Measurements from ENCODE around the gene TTLL3. TPM values are rescaled to one million over a fixed set of nuclear protein-coding genes. Genes with fewer than 3 reads are reported as not detected.

TTLL3 gene
- total and polyA plus RNA-seq, 2 donors (not counting 1 experiment from before 2014, with no cell fraction given) = 84.5 to 168 TPM

GRCh38 chr3:9862391-9863057 is 52.5 kb downstream of the TTLL3 start:
- H3K36me3 ChIP-seq (replicated peaks in 1 of 2; ENCODE audit: control extremely low read depth in 1 of 2, control insufficient read depth in 1 of 2, extremely low read depth in 1 of 2, insufficient read depth in 2 of 2, low read length in 1 of 2) = no peaks in the 10 kb centered on the region
- peaks cover 0 to 22% (median 6%) of the 10 kb centered on the region in 4 experiments for H3K27me3 ChIP-seq (replicated peaks in 1 of 4; ENCODE audit: control extremely low read depth in 1 of 4, control insufficient read depth in 3 of 4, insufficient read depth in 4 of 4, low read length in 3 of 4)
- DNase-seq = peak; percentile 57
- TF ChIP-seq EZH2 (IDR thresholded peaks at IDR 0.05; ENCODE audit: borderline replicate concordance, insufficient read depth, low read depth, low read length, poor library complexity, severe bottlenecking) (no peak), CTCF (IDR thresholded peaks at IDR 0.05) (no peak)
- peak overlapping the region; percentile 68 for H3K4me2 ChIP-seq (replicated peaks; ENCODE audit: low read depth, low read length, poor library complexity, severe bottlenecking)
- ChIA-PET CTCF (no interaction called here), POLR2A (no interaction called here)
- peaks cover 5% of the 10 kb centered on the region for H3K27me3 Mint-ChIP-seq
- H3K4me3 ChIP-seq (ENCODE audit: control extremely low read depth in 1 of 5, extremely low read depth in 1 of 5, insufficient read depth in 1 of 5, low read depth in 2 of 5, low read length in 4 of 5) = peak overlapping the region in 2 of 5 experiments; percentile 17 to 36
- no peak overlapping the region for H3K27ac Mint-ChIP-seq
- WGBS (ENCODE audit: insufficient coverage) = 17% methylated on average over 44 of the region's 45 CpGs
- H3K4me1 Mint-ChIP-seq = no peaks in the 10 kb centered on the region
- no peaks in the 10 kb centered on the region for H4K20me1 ChIP-seq (ENCODE audit: control insufficient read depth, insufficient read depth, low read length, poor library complexity, severe bottlenecking)
- peak overlapping the region; percentile 32 for H3K9ac ChIP-seq (ENCODE audit: low read length)
- peaks cover 6 to 8% of the 10 kb centered on the region in 2 donors for H3K4me1 ChIP-seq (ENCODE audit: control insufficient read depth in 2 of 2, insufficient read depth in 2 of 2, low read length in 2 of 2)
- H3K4me3 Mint-ChIP-seq = peak overlapping the region; percentile 39
- H3K9me3 ChIP-seq (ENCODE audit: control extremely low read depth in 1 of 3, control insufficient read depth in 2 of 3, insufficient read depth in 1 of 3, low read length in 2 of 3) = no peaks in the 10 kb centered on the region
- H3K9me3 Mint-ChIP-seq (ENCODE audit: insufficient read depth) = no peaks in the 10 kb centered on the region
- ATAC-seq (ENCODE audit: low read depth) = peak; percentile 75
- no peaks in the 10 kb centered on the region for H3K79me2 ChIP-seq (ENCODE audit: control insufficient read depth, insufficient read depth, low read length)
- H2AFZ ChIP-seq (ENCODE audit: insufficient read depth, low read depth, low read length, poor library complexity, severe bottlenecking) = peak overlapping the region; percentile 65
- intact Hi-C loops (cut with micrococcal nuclease) = no loop called here
- H3K27ac ChIP-seq (ENCODE audit: low read length in 2 of 2) = no peak overlapping the region

DNA sequence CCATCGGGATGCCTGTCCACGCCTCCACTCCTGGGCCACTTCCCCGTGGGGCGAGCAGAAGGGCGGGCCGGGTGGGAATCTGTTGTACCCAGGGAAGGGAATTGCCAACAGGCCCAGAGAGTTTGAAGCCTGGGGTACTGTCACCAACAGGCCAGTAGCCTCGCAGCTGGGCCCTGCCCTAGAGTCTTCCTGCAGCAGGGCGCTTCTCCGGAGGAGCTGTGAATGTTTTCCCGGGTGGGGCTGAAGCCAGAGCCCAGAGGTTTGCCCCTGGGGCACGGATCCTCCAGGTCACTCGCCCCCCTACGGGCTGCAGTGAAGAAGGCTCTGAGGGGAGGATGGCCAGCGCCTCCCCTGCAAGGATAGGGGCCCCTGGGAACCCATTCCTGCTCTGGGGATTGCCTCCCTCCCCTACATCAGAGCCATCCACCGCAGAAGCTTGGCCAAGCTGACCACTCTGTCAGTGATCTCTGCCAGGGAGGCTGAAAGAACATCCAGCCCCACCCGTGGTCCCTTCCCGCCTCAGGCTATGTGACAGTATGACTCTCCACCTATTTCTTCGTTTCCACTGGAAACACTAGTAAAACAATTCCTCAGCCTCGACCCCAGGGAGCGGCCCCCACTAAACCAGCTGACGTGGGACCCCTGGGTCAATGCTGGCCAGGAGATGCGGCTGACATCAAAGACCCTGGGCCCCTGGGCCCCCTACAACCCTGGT is 53.2 kb downstream of the TTLL3 start:
- 85% methylated on average over 21 of the region's 22 CpGs for WGBS (ENCODE audit: insufficient coverage)
- ATAC-seq (ENCODE audit: low read depth) (no peak), DNase-seq (no peak)
- Histone ChIP-seq H3K27me3 (replicated peaks in 1 of 4; ENCODE audit: control extremely low read depth in 1 of 4, control insufficient read depth in 3 of 4, insufficient read depth in 4 of 4, low read length in 3 of 4) (peaks cover 0 to 22% (median 6%) of the 10 kb centered on the region in 4 experiments), H3K4me1 (ENCODE audit: control insufficient read depth in 2 of 2, insufficient read depth in 2 of 2, low read length in 2 of 2) (peaks cover 6 to 8% of the 10 kb centered on the region in 2 donors), H4K20me1 (ENCODE audit: control insufficient read depth, insufficient read depth, low read length, poor library complexity, severe bottlenecking) (no peaks in the 10 kb centered on the region), H3K27ac (ENCODE audit: low read length in 2 of 2) (no peak overlapping the region), H2AFZ (ENCODE audit: insufficient read depth, low read depth, low read length, poor library complexity, severe bottlenecking) (peak overlapping the region; percentile 65), H3K36me3 (replicated peaks in 1 of 2; ENCODE audit: control extremely low read depth in 1 of 2, control insufficient read depth in 1 of 2, extremely low read depth in 1 of 2, insufficient read depth in 2 of 2, low read length in 1 of 2) (no peaks in the 10 kb centered on the region), H3K4me3 (ENCODE audit: control extremely low read depth in 1 of 5, extremely low read depth in 1 of 5, insufficient read depth in 1 of 5, low read depth in 2 of 5, low read length in 4 of 5) (no peak overlapping the region), H3K9ac (ENCODE audit: low read length) (no peak overlapping the region), H3K79me2 (ENCODE audit: control insufficient read depth, insufficient read depth, low read length) (no peaks in the 10 kb centered on the region), H3K9me3 (ENCODE audit: control extremely low read depth in 1 of 3, control insufficient read depth in 2 of 3, insufficient read depth in 1 of 3, low read length in 2 of 3) (no peaks in the 10 kb centered on the region), H3K4me2 (replicated peaks; ENCODE audit: low read depth, low read length, poor library complexity, severe bottlenecking) (peak overlapping the region; percentile 68)
- ChIA-PET CTCF (no interaction called here), POLR2A (no interaction called here)
- H3K27me3 Mint-ChIP-seq = peaks cover 5% of the 10 kb centered on the region
- no peaks in the 10 kb centered on the region for H3K4me1 Mint-ChIP-seq
- no peak overlapping the region for H3K4me3 Mint-ChIP-seq
- TF ChIP-seq CTCF (IDR thresholded peaks at IDR 0.05) (no peak), EZH2 (IDR thresholded peaks at IDR 0.05; ENCODE audit: borderline replicate concordance, insufficient read depth, low read depth, low read length, poor library complexity, severe bottlenecking) (no peak)
- no peaks in the 10 kb centered on the region for H3K9me3 Mint-ChIP-seq (ENCODE audit: insufficient read depth)
- H3K27ac Mint-ChIP-seq = no peak overlapping the region
- intact Hi-C loops (cut with micrococcal nuclease) = no loop called here
